GM11168 (cell line): ENCODE measurements around the gene API5.
"Not testable (repeated sequence)": the region's sequence is repeated elsewhere in the genome, so short reads cannot be mapped to it uniquely, and the experiment has no call there.

Experiments used
- in situ Hi-C: fragments of 300-500 bp; cut with MboI; formaldehyde crosslinking; loops from one replicate; pipeline ENCODE4 v1.12.0; 2022; ENCODE audit warnings: low sequenced_read_pairs; ENCODE audit not compliant: unreplicated experiment

Gene API5

DNA sequence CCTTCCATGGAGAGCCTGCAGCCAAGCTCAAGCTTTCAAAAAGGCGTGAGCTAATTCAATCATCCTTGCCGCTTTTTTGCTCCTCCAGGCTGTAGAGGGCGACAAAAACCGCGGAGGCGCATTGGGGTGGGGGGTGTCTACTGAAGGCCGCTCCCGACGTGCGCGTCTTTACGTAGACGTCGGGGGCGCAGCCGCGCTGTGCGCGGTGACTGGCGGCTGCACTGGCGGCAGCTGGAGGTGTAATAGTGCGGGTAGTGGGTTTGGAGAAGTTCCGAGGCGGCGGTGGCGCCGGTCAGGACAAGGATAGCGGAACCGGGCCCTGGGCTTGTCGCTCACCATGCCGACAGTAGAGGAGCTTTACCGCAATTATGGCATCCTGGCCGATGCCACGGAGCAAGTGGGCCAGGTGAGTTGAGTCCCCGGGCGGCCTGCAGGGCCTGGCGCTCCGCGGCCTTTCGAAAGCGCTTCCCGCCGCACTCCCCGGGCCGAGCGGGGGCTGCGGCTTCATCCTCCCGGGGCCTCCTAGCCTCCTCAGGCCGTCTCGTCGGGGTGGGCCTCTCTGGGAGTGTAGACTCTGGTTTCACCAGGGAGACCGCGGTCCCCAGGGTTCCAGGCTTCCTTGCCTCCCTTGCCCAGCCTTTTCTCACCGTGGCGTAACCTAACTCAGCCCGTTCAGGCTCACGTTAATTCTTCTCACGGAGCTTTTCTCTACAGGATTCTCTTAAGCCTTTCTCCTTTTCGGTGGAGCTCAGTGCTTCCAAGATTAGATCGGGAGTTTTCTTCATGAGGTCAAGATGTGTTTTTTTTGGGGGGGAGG, at the start of gene API5:
TSS of gene API5 (plus strand) at position 206 of the 817 bp plus-strand sequence. CDS start at position 338, 132 bp downstream.
- in situ Hi-C loops = no loop called here

DNA sequence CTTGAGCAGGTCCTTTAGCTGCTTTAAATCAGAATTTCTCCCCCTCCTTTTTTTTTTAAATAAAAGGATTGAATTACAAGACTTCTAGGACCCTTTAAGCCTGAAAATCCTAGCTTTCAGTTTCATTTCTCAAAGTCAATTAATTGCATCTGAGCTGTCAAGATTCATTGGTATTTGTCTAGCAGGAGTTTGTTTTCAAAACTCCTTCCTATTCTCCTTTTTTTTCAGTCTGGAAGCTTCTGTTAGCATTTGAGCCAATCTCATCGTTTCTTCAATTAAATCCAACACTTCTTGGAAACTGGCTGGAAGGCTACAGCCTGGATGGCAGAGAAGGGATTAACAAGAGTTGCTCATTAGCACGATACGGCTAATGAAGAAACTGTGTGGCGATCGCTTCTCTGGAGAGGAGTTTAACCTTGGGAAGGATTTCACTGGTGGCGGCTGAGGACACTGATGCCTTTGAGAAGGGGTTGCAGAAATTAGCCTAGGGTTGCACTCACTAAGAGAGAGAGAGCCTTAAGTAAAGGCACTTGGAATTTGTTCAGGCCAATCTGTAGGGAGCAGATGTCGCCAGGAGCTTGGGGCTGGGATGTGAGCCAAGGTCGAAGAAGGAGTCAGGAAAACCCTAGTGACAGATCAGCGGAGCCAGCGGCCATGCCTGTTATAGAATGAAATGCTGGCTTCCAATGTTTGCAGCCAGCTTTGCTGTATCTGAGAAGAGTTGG, 43.8 kb upstream of the API5 start:
- in situ Hi-C loops = no loop called here

DNA sequence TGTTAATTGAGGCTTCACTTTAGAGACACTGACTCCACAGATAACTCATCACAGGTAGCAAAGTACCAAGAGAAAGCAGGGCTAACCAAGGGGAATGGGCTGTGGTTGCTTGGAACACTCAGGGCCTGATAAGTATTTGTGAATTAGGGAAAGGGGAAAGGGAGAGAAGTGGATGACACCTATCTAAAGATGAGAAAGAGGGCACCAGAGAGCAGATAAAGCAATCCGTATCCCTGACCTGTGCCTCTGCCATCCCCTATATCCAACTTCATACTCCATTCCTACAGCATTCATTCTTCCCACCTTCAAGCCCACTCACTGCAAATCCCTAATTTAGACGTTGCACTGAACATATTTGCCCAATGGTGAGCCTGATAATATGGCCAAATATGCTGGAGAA, 43.0 kb upstream of the API5 start:
- in situ Hi-C loops = no loop called here

DNA sequence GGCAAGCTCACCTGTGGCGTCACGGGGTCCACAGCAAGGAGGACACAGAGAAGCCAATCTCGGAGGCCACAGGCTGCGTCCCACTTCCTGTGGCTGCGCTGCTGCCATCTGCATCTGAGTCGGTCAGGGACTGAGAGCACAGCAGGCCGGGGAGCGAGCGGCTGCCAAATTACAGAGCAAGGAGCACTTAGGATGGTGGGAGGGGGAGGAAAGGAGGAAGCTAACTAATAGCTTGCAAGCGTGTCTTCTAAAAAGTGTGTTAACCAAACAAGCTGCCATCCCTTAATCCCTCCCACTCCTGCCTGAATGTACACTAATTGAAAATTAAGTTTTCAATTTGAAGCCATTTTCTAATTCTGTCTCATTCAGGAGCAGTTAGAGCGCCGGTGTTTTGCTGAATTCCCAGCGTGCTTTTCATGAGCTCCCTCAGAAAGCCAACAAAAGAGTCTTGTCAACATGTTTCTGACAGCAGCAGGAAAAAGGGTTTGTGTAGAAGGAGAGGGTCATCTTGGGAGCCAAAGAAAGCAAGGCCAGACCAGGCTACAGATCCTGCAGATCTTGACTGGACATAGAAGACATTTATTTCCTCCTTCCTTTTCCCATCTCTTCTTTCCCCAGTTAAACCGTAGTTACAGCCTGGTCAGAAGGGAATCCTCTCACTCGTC, 42.4 kb upstream of the API5 start:
- in situ Hi-C loops = no loop called here

DNA sequence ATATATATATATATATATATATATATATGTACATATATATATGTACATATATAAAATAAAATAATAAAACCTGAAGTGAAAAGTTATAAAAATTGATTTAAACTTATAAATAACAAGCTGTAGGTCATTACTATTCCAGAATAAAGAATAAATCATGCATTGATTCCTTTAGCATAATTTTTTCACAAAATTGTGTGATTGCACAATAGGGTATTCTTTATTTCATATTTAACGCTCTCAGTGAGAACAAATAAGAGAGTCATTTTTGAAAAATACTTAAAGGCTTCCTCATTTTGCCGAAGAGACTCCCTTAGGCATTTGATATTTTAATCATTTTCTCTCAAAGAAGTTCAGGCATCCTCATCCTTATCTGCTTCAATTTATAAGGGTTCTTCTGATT, 41.3 kb upstream of the API5 start:
- in situ Hi-C loops = no loop called here

DNA sequence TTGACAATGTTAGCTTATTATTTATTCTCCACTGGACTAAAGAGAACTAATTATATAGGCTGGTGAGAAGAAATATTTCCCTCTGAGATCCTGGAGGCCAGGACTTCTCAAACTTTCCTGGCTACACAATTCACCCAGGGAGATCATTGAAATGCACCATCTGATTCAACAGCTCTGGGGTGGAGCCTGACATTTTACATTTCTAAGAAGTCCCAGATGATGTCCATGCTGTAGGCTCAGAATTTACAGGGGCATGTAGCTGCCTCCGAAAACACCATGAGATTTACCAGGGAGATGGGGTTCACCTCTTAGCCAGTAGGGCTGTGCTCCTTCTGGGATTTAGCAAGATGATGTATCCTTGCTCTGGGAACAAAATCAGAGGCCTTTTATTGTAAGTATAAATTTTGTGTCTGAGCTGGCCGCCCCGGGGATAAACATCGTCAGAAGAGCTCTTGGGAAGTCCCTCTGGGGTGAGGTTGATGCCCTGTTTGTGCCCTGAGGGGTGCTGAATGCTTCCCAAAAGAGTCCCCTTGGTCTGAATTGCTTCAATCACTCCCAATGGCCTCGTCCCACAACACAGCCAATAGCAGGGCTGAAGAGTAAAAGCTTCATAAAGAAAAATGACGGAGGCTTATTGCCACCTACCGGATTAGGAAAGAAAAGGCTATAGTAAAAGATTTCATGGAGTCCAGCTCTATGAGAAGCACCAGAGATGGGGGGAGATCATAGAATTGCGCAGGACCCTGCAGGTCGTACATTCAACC, 33.4 kb upstream of the API5 start:
- in situ Hi-C loops = loop anchor here (25.0 kb wide), 1 partner anchor 1816 kb away; the partner anchor contains the start of gene LRRC4C

DNA sequence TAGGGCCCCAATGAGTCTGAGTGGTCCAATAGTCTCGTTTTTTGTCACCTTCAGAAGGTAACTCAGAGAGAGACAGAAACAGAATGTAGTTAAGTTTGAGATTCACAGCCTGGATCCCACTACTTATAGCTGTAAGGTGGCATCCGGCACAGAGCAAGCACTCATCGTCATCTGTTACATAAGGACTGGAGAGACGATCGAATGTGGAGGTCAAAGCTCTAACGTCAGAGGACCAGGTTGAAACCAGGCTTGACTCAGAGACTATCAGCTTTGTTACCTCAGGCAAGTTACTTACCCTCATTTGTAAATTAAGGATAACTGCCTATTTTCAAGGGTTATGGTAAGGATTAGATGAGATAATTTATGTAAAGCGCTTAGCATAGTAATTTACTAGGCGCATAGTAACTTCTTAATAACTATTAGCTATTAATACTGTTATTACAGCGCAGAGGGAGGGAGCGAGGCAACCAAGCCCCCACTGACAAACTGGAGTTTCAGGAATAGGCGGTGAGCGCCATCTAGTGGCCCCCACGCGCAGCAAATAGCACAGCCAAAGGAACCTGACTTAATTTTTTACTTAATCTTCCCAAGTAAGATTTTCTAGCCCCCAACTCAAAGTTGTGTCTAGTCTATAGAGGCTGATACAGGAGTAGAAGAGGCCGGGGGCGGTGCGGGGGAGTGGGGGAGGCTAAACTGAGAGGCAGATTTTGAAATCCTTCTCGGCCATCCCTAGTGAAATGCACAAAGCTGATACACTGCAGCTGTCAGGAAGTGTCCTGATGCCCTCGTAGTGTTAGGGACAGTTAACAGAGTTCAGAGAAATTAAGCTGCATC, 29.0 kb upstream of the API5 start:
- in situ Hi-C loops = loop anchor here (5.0 to 25.0 kb wide), 2 partner anchors 506 to 1821 kb away; partner anchors contain the start of gene LRRC4C

DNA sequence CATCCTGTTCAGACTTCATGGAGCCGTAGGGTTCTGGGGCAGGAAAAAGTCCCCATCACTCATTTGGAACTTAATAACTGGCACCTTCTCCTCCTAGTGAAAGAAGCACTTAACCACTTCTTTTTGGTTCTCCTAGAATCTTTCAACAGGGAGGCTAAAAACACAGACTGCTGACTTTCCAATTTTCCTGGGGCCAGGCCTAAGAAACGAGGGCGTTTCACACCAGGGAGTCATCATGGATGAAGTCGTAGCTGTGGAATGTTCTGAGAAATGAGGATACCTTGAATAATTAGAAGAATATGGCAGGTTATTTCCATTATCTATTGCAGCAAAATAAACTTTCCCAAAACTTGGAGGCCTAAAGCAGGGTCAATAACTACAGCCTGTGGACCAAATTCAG, 26.0 kb upstream of the API5 start:
- in situ Hi-C loops = loop anchor here (25.0 kb wide), 1 partner anchor 1824 kb away; the partner anchor contains the start of gene LRRC4C

DNA sequence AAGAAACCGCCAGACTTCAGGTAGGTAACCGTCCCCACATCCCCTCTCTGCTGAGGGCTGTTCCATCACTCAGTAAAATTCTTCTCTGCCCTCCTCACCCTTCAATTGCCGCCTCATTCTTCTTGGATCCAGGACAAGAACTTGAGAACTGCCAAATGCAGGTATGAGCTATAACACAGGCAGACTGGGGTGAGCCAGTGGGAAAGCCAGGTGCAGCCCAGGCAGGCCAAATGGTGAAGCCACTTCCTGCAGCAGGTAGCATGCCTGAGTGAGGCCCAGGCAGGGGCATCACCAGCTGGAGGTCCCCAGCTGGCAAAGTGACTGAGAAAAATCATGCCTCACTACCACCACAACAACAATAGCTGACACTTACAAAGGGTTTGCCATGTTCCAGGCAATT, 22.4 kb upstream of the API5 start:
- in situ Hi-C loops = loop anchor here (25.0 kb wide), 1 partner anchor 1827 kb away; the partner anchor contains the start of gene LRRC4C

DNA sequence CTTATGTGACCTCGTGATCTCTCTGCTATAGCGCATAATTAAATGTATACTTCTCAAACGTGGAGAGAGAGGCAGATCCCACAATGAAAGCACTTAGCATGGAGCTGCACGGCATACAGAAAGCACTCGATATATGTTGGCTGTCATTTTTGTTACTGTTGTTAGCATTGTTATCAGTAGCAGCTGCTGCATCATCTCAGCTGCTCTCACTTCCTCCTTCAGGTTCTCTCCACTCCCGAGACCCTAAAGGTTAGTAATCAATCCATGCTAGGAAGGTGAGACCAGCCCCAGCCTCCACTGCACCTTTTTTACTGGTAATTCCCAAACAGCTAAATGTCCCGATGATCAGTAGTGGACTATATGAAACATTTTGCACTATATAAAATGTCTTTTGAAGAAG, 13.4 kb upstream of the API5 start:
- in situ Hi-C loops = loop anchor here (25.0 kb wide), 1 partner anchor 1836 kb away; the partner anchor contains the start of gene LRRC4C

DNA sequence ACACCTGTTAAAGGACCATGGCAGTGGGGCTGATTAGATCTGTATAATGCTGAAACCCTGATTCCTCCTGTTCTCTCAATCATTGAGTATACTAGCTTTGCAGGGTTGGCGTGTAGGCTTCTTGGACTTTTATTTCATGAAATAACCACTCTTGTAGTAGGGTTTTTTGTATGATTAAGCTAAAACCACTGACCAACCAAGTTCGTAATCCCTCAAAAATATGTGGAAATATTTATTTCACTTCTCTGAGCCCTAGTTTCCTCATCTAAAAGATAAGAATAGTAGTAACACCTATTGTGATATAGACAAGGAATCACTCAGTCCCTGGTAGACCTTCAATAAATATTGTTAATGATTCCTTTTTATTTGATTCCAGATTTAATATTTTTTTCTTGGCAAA, 4.2 kb downstream of the API5 start:
- in situ Hi-C loops = no loop called here

DNA sequence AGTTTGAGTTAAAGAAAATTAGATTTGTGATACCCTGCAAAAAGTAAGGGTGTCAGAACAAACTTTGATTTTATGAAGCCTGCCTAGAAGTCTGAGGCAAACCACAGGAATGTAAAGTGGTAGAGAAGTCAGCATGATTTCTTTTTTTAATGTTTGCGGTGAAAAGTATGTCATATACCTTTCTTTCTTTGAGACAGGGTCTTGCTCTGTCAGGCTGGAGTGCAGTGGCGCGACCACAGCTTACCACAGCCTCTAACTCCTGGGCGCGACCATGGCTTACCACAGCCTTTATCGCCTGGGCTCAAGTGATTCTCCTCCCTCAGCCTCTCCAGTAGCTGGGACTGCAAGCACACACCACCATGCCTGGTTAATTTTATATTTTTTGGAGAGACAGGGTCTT, 4.7 kb downstream of the API5 start:
- in situ Hi-C loops = no loop called here

DNA sequence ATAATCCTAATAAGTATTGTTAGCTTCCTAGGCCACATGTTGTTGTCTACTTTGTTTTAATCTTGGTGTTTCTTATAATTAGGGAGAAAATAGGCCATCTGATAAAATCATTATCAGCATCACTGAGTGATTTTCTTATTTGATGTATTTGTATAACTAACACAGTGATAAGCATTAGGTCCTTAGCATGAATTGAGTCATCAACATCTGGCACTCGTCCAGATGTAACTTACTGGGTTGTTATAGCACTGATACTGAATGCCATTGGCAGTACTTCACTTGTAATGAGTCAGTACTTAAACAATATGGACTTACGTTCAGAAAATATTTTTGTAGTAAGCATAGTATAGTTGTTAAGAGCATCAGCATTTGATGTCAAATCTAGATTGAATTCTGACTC, 16.2 kb downstream of the API5 start:
- in situ Hi-C loops = no loop called here

DNA sequence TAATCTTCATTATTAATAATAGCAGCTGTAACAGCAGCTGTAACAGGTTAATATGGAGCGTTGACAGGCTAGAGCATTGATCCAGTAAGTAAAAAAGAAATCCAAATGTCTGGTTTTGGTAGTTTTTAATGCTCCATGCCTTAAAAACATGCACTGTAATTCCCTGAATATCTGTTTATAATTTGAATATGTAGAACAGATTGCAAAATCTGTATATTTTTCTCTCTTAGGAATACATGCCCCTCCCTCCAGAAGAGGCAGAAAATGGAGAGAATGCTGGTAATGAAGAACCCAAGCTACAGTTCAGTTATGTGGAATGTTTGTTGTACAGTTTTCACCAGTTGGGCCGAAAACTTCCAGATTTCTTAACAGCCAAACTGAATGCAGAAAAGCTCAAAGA, 16.7 kb downstream of the API5 start:
- in situ Hi-C loops = no loop called here

DNA sequence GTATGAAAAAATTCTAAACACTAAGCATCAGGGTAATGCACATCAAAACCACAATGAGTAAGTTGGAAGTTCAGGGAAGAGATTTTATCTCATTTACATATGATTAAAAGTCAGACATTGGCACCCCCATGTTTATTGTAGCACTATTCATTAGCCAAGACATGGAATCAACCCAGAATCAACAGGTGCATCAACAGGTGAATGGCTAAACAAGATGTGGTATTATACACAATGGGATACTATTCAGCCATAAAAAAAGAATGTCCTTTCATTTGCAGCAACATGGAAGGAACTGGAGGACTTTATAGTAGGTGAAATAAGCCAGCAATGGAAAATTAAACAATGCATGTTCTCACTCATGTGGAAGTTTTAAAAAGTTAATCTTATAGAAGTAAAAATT, 29.4 kb downstream of the API5 start:
- in situ Hi-C loops = no loop called here

DNA sequence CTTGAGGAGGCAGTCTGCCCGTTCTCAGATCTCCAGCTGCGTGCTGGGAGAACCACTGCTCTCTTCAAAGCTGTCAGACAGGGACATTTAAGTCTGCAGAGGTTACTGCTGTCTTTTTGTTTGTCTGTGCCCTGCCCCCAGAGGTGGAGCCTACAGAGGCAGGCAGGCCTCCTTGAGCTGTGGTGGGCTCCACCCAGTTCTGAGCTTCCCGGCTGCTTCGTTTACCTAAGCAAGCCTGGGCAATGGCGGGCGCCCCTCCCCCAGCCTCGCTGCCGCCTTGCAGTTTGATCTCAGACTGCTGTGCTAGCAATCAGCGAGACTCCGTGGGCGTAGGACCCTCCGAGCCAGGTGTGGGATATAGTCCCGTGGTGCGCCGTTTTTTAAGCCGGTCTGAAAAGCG, 39.6 kb downstream of the API5 start:
- in situ Hi-C loops = not testable (repeated sequence)

DNA sequence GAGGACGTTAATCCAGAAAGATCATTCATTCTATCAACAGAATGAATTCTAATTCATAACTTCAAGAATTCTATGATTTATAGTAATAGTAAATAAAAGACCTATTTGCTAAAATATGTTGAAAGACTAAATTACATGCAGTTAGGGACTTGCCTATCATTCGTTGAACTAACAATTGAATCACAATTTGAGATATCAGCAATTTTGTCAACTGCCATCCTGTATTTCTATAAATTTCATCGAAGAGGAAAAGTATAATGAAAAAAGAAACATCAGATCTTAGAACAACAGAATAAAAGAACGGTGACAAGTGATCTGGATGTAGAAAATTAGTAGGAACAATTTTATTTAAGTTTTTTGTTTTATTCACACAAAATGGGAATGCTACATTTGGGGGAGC, 42.5 kb downstream of the API5 start:
- in situ Hi-C loops = no loop called here

DNA sequence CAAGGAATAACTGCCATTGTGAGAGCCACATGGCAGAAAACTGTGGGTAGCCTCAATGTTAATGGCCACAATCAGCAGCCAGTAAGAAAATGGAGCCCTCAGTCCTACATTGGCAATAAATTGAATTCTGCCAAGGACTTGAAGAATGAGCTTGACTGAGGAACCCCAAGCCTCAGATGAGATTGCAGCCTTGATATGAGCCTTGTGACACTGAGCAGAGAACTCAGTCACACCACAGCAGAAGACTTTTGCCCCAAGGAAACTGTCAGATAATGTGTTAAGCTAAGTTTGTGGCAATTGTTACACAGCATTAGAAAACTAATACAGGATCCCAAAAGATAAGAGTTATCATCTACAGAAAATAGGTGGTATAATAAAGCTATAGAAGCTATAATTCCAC, 44.5 kb downstream of the API5 start:
- in situ Hi-C loops = loop anchor here (5.0 kb wide), 1 partner anchor 34 kb away; no protein-coding TSS in a partner anchor

DNA sequence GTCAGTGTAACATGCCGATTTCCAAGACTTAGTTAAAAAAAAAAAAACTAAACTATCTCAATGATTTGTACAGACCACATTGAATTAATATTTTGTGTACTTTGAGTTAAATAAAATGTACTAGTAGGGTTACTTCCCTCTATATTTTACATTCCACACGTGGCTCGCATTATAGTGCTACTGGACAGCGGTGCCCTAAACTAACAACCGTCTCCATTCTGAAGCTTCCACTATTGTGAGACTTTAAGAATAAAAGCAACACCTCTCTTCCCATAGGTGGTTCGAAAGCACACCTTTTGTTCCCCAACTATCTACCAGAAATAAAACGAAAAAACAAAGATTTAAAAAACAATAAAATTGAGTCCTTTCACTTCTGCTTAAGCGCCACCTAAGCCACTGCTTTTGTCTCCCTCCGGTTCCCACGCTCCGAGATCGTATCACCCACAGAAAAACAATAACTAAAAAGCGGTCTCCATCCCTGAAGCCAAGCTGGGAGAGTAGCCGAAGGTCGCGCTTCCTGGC, 46.5 kb downstream of the API5 start:
- in situ Hi-C loops = loop anchor here (5.0 kb wide), 1 partner anchor 36 kb away; no protein-coding TSS in a partner anchor
